ENCODE measurements around the gene ITPKB. TPM values are rescaled to one million over a fixed set of nuclear protein-coding genes. Genes with fewer than 3 reads are reported as not detected.
"Not testable (repeated sequence)": the region's sequence is repeated elsewhere in the genome, so short reads cannot be mapped to it uniquely, and the experiment has no call there.

ITPKB gene
- total RNA-seq, 1 donor from 2014 or later: 34.2 TPM

GRCh38 chr1:226731257-226731893, 7.7 kb downstream of the ITPKB start:
- DNase-seq (ENCODE audit: low read depth, low spot score): no peak

- DNase-seq (ENCODE audit: low read depth, low spot score): no peak
These were observed 8.2 kb downstream of the ITPKB start for GRCh38 chr1:226730836-226731235.

GRCh38 chr1:226730071-226730470, 9.0 kb downstream of the ITPKB start:
- DNase-seq (ENCODE audit: low read depth, low spot score): no peak

- no peak for DNase-seq (ENCODE audit: low read depth, low spot score)
These were observed 10.6 kb downstream of the ITPKB start for GRCh38 chr1:226728448-226728847.

- no peak for DNase-seq (ENCODE audit: low read depth, low spot score)
These were observed 13.2 kb downstream of the ITPKB start for GRCh38 chr1:226725897-226726267.

- DNase-seq (ENCODE audit: low read depth, low spot score): no peak
These were observed 15.2 kb downstream of the ITPKB start for GRCh38 chr1:226723657-226724532.

GRCh38 chr1:226722901-226723656, 16.0 kb downstream of the ITPKB start:
- no peak for DNase-seq (ENCODE audit: low read depth, low spot score)

GRCh38 chr1:226722240-226722900, 16.7 kb downstream of the ITPKB start:
- no peak for DNase-seq (ENCODE audit: low read depth, low spot score)

- not testable (repeated sequence) for DNase-seq (ENCODE audit: low read depth, low spot score)
These were observed 18.5 kb downstream of the ITPKB start for GRCh38 chr1:226720574-226720973.

- DNase-seq (ENCODE audit: low read depth, low spot score): no peak
These were observed 19.3 kb downstream of the ITPKB start for GRCh38 chr1:226719596-226720387.

- DNase-seq (ENCODE audit: low read depth, low spot score): no peak
These were observed 21.7 kb downstream of the ITPKB start for GRCh38 chr1:226717256-226717909.

- no peak for DNase-seq (ENCODE audit: low read depth, low spot score)
These were observed 22.5 kb downstream of the ITPKB start for GRCh38 chr1:226716577-226716976.

GRCh38 chr1:226714148-226714547, 24.9 kb downstream of the ITPKB start:
- no peak for DNase-seq (ENCODE audit: low read depth, low spot score)

GRCh38 chr1:226712742-226713419, 26.2 kb downstream of the ITPKB start:
- DNase-seq (ENCODE audit: low read depth, low spot score): no peak

- DNase-seq (ENCODE audit: low read depth, low spot score): no peak
These were observed 26.9 kb downstream of the ITPKB start for GRCh38 chr1:226711976-226712741.

GRCh38 chr1:226710501-226710900, 28.6 kb downstream of the ITPKB start:
- no peak for DNase-seq (ENCODE audit: low read depth, low spot score)

- no peak for DNase-seq (ENCODE audit: low read depth, low spot score)
These were observed 29.1 kb downstream of the ITPKB start for GRCh38 chr1:226709953-226710352.

GRCh38 chr1:226708967-226709396, 30.1 kb downstream of the ITPKB start:
- DNase-seq (ENCODE audit: low read depth, low spot score): no peak

GRCh38 chr1:226708342-226708780, 30.7 kb downstream of the ITPKB start:
- no peak for DNase-seq (ENCODE audit: low read depth, low spot score)
